ENCODE results near the gene FMO3. TPM values are rescaled to one million over a fixed set of nuclear protein-coding genes. Genes with fewer than 3 reads are reported as not detected.

The FMO3 gene
- total RNA-seq, 1 experiment from 2014 or later: 0.12 TPM

DNA sequence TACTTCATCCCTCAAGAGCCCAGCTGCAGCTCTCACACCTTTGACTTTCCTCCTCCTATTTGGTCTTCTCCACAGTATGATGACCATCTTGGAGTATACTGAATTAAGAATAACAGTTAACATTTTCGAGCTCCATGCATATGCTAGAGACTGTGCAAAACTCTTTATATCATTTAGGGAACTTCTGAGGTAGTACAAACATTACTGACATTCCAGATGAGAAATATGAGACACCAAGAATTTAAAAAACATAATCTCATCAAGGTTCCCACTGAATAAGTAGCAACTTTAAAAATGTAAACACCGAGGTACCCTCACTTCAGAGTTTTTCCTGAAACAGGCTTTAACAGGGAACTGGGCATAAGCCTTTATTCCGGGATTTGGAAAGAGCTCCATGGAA, 22.7 kb downstream of the FMO3 start (continued):
- TF ChIP-seq, protein P1, sequence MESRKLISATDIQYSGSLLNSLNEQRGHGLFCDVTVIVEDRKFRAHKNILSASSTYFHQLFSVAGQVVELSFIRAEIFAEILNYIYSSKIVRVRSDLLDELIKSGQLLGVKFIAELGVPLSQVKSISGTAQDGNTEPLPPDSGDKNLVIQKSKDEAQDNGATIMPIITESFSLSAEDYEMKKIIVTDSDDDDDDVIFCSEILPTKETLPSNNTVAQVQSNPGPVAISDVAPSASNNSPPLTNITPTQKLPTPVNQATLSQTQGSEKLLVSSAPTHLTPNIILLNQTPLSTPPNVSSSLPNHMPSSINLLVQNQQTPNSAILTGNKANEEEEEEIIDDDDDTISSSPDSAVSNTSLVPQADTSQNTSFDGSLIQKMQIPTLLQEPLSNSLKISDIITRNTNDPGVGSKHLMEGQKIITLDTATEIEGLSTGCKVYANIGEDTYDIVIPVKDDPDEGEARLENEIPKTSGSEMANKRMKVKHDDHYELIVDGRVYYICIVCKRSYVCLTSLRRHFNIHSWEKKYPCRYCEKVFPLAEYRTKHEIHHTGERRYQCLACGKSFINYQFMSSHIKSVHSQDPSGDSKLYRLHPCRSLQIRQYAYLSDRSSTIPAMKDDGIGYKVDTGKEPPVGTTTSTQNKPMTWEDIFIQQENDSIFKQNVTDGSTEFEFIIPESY (IDR thresholded peaks at IDR 0.05; ENCODE audit: extremely low read depth, insufficient replicate concordance, low read length): no peak
- TF ChIP-seq RAD21 (IDR thresholded peaks at IDR 0.05; ENCODE audit: low read depth): no peak
- no peak for TF ChIP-seq FOSL1 (IDR thresholded peaks at IDR 0.05; ENCODE audit: low read depth)
- TF ChIP-seq ZFX (IDR thresholded peaks at IDR 0.05): no peak
- no peak for TF ChIP-seq SIN3A (IDR thresholded peaks at IDR 0.05; ENCODE audit: low read depth)

- ChIA-PET CTCF (no interaction called here), POLR2A (no interaction called here), RAD21 (ENCODE audit: low non-redundant PET in 1 of 2, low total read pairs in 2 of 2, uncharacterized antibody in 2 of 2, unreplicated experiment in 2 of 2) (no interaction called here)
- H3K9ac ChIP-seq (ENCODE audit: low read length): no peak overlapping the region
- H3K79me2 ChIP-seq (ENCODE audit: insufficient read depth, low read length): no peaks in the 10 kb centered on the region
- no peak overlapping the region for H3K27ac ChIP-seq (ENCODE audit: low read depth, low read length)
- intact Hi-C loops (cut with micrococcal nuclease): no loop called here
- H3K4me2 ChIP-seq (ENCODE audit: low read length): no peak overlapping the region
- ATAC-seq (no peak), DNase-seq (ENCODE audit: low read depth, low spot score) (no peak)
- H2AFZ ChIP-seq (ENCODE audit: low read depth, low read length, poor library complexity, severe bottlenecking): no peak overlapping the region
- BruUV-seq (replicated peaks): no TSS peak
- peaks cover 8% of the 10 kb centered on the region; the same call in 1 of the 2 replicates for H3K27me3 ChIP-seq (ENCODE audit: insufficient read depth, low read length)
- no peak overlapping the region for H3K4me3 ChIP-seq (replicated peaks in 1 of 2; ENCODE audit: low read depth in 1 of 2, low read length in 2 of 2)
- no peaks in the 10 kb centered on the region for H4K20me1 ChIP-seq (ENCODE audit: insufficient read depth)
- H3K4me1 ChIP-seq (ENCODE audit: control insufficient read depth in 1 of 2, insufficient read depth in 2 of 2, low read length in 2 of 2): no peaks in the 10 kb centered on the region
- H3K9me3 ChIP-seq (ENCODE audit: control insufficient read depth in 1 of 2, insufficient read depth in 1 of 2, low read depth in 1 of 2, low read length in 2 of 2): no peaks in the 10 kb centered on the region
- no peaks in the 10 kb centered on the region for H3K9me2 ChIP-seq (ENCODE audit: insufficient read depth)
- no peaks in the 10 kb centered on the region for H3K36me3 ChIP-seq (ENCODE audit: control insufficient read depth in 1 of 2, insufficient read depth in 2 of 2, low read length in 2 of 2)
- TF ChIP-seq ZFX (IDR thresholded peaks at IDR 0.05) (no peak), CTCF (IDR thresholded peaks at IDR 0.05 in 2 of 3, conservative IDR thresholded peaks at IDR 0.05 in 1 of 3; ENCODE audit: borderline replicate concordance in 1 of 3, insufficient read depth in 1 of 3, low read depth in 2 of 3, low read length in 2 of 3) (no peak), ZNF274 (IDR thresholded peaks at IDR 0.05; ENCODE audit: low read depth, low read length) (no peak), REST (IDR thresholded peaks at IDR 0.05; ENCODE audit: low read depth) (no peak), EGR1 (IDR thresholded peaks at IDR 0.05; ENCODE audit: low read depth) (no peak), ELF1 (IDR thresholded peaks at IDR 0.05; ENCODE audit: borderline replicate concordance, low read depth) (no peak), SP1 (IDR thresholded peaks at IDR 0.05; ENCODE audit: low read depth) (no peak), POLR2A (IDR thresholded peaks at IDR 0.05; ENCODE audit: borderline replicate concordance, extremely low read depth, insufficient read depth, insufficient read length) (no peak), EZH2phosphoT487 (IDR thresholded peaks at IDR 0.05; ENCODE audit: borderline replicate concordance) (no peak), CEBPB (IDR thresholded peaks at IDR 0.05; ENCODE audit: low read depth) (no peak), YY1 (IDR thresholded peaks at IDR 0.05; ENCODE audit: extremely low read depth, insufficient replicate concordance, low read depth, low read length) (no peak), MAX (IDR thresholded peaks at IDR 0.05) (no peak), FOSL1 (IDR thresholded peaks at IDR 0.05; ENCODE audit: low read depth) (no peak)
- TF ChIP-seq, protein P2, sequence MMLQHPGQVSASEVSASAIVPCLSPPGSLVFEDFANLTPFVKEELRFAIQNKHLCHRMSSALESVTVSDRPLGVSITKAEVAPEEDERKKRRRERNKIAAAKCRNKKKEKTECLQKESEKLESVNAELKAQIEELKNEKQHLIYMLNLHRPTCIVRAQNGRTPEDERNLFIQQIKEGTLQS (IDR thresholded peaks at IDR 0.05): no peak
These were observed 24.7 kb downstream of the FMO3 start for GRCh38 chr1:171115280-171115897.

Measured in HCT116 (cell line).